ENCODE measurements around the gene FAM168A.

DNA sequence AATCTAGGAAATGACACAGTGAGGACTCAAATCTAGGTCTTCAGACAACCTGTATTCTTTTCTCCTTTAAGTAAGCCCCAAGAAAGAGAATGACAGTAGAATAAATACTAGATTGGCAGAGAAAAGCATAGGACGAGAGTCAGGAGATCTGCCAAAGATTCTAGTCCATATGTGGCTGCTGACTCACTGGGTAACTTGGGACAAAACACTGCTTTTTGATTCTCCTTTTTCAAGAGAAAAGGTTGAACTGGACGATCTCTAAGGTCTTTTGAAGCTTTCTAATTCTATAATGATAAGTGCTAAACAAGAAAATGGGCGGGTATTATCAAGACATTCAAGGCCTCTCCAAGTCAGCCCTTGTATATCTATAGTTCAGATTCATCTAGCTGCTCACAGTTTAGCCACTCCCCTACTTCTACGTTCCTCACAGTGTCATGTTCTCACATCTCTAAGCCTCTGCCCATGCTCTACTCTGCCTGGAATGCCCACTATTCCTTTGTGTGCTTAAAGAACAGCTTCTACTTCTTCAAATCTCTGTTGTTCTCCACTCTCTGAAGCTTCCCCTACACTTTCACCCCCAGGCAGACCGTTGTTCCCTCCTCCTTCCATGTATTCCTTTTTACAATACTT, 168.7 kb downstream of the FAM168A start:
- TF ChIP-seq, protein P1, sequence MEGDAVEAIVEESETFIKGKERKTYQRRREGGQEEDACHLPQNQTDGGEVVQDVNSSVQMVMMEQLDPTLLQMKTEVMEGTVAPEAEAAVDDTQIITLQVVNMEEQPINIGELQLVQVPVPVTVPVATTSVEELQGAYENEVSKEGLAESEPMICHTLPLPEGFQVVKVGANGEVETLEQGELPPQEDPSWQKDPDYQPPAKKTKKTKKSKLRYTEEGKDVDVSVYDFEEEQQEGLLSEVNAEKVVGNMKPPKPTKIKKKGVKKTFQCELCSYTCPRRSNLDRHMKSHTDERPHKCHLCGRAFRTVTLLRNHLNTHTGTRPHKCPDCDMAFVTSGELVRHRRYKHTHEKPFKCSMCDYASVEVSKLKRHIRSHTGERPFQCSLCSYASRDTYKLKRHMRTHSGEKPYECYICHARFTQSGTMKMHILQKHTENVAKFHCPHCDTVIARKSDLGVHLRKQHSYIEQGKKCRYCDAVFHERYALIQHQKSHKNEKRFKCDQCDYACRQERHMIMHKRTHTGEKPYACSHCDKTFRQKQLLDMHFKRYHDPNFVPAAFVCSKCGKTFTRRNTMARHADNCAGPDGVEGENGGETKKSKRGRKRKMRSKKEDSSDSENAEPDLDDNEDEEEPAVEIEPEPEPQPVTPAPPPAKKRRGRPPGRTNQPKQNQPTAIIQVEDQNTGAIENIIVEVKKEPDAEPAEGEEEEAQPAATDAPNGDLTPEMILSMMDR (IDR thresholded peaks at IDR 0.05), result no peak
- TF ChIP-seq POLR2AphosphoS5 (IDR thresholded peaks at IDR 0.05; ENCODE audit: low read depth, low read length), result no peak
- TF ChIP-seq, protein P2, sequence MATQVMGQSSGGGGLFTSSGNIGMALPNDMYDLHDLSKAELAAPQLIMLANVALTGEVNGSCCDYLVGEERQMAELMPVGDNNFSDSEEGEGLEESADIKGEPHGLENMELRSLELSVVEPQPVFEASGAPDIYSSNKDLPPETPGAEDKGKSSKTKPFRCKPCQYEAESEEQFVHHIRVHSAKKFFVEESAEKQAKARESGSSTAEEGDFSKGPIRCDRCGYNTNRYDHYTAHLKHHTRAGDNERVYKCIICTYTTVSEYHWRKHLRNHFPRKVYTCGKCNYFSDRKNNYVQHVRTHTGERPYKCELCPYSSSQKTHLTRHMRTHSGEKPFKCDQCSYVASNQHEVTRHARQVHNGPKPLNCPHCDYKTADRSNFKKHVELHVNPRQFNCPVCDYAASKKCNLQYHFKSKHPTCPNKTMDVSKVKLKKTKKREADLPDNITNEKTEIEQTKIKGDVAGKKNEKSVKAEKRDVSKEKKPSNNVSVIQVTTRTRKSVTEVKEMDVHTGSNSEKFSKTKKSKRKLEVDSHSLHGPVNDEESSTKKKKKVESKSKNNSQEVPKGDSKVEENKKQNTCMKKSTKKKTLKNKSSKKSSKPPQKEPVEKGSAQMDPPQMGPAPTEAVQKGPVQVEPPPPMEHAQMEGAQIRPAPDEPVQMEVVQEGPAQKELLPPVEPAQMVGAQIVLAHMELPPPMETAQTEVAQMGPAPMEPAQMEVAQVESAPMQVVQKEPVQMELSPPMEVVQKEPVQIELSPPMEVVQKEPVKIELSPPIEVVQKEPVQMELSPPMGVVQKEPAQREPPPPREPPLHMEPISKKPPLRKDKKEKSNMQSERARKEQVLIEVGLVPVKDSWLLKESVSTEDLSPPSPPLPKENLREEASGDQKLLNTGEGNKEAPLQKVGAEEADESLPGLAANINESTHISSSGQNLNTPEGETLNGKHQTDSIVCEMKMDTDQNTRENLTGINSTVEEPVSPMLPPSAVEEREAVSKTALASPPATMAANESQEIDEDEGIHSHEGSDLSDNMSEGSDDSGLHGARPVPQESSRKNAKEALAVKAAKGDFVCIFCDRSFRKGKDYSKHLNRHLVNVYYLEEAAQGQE (IDR thresholded peaks at IDR 0.05; ENCODE audit: insufficient read depth in 1 of 2, low read depth in 2 of 2, low read length in 1 of 2), result no peak
